ENCODE results near the gene TMCO4.

The TMCO4 gene

DNA sequence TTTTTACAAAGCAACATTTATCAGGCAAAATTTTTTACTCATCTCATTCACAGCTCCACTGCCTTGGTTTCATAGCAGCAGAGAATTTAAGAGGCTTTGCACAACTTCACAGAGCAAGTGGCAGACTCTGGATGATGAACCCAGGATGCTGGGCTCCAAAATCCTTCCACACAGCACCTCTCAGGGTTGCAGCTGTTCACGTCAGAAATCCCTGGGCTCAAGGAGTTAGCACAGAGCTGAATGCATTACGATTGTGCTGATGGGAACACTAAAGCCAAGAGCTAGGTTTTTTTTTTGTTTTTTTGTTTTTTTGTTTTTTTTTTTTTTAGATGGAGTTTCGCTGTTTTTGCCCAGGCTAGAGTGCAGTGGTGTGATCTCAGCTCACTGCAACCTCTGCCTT, 137.4 kb downstream of the TMCO4 start:
- FAIRE-seq (no peak), DNase-seq (ENCODE audit: insufficient read length, low spot score) (no peak)
- TF ChIP-seq, protein P1, sequence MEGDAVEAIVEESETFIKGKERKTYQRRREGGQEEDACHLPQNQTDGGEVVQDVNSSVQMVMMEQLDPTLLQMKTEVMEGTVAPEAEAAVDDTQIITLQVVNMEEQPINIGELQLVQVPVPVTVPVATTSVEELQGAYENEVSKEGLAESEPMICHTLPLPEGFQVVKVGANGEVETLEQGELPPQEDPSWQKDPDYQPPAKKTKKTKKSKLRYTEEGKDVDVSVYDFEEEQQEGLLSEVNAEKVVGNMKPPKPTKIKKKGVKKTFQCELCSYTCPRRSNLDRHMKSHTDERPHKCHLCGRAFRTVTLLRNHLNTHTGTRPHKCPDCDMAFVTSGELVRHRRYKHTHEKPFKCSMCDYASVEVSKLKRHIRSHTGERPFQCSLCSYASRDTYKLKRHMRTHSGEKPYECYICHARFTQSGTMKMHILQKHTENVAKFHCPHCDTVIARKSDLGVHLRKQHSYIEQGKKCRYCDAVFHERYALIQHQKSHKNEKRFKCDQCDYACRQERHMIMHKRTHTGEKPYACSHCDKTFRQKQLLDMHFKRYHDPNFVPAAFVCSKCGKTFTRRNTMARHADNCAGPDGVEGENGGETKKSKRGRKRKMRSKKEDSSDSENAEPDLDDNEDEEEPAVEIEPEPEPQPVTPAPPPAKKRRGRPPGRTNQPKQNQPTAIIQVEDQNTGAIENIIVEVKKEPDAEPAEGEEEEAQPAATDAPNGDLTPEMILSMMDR (IDR thresholded peaks at IDR 0.05; ENCODE audit: insufficient read depth, missing control alignments), result no peak

DNA sequence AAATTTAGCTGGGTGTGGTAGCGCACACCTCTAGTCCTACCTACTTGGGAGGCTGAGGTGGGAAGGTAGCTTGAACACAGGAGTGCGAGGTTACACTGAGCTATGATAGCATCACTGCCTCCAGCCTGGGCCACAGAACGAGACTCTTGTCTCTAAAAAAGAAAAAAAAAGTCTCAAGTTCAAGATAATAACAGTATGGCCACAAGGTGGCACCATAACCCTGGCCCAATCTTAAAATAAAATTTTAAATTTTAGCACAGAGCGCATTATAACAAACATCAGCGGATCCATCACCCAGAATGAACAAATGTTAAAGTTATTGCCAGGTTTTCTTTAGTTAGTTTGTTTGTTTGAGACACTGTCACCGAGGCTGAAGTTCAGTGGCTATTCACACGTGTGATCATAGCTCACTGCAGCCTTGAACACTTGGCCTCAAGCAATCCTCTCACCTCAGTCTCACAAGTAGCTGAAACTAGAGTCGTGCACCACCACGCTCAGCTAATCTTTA, 137.9 kb downstream of the TMCO4 start:
- DNase-seq (ENCODE audit: insufficient read length, low spot score) (no peak), FAIRE-seq (no peak)
- TF ChIP-seq, protein P1 (IDR thresholded peaks at IDR 0.05; ENCODE audit: insufficient read depth, missing control alignments), result peak; percentile 65

DNA sequence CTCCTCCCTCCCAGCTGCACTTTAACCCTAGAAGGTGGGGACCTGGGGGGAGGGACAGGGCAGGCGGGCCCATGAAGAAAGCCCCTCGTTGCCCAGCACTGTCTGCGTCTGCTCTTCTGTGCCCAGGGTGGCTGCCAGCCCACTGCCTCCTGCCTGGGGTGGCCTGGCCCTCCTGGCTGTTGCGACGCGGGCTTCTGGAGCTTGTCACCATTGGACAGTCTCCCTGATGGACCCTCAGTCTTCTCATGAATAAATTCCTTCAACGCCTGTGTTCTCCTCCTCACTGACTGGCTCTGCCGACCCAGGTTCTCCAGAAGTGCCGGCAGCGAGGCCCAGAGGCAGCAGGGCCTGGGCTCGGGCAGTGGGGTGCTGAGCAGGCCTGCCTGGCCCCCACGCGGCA, 141.5 kb downstream of the TMCO4 start:
- no peak for DNase-seq (ENCODE audit: insufficient read length, low spot score)
- TF ChIP-seq, protein P1 (IDR thresholded peaks at IDR 0.05; ENCODE audit: insufficient read depth, missing control alignments), result no peak
- no peak for FAIRE-seq

DNA sequence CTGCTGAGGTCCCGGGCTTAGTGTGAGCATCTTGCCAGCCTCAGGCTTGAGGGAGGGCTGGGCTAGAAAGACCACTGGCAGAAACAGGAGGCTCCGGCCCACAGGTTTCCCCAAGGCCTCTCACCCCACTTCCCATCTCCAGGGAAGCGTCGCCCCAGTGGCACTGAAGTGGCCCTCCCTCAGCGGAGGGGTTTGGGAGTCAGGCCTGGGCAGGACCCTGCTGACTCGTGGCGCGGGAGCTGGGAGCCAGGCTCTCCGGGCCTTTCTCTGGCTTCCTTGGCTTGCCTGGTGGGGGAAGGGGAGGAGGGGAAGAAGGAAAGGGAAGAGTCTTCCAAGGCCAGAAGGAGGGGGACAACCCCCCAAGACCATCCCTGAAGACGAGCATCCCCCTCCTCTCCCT, 142.2 kb downstream of the TMCO4 start:
- FAIRE-seq (no peak), DNase-seq (ENCODE audit: insufficient read length, low spot score) (no peak)
- TF ChIP-seq, protein P1 (IDR thresholded peaks at IDR 0.05; ENCODE audit: insufficient read depth, missing control alignments), result no peak

DNA sequence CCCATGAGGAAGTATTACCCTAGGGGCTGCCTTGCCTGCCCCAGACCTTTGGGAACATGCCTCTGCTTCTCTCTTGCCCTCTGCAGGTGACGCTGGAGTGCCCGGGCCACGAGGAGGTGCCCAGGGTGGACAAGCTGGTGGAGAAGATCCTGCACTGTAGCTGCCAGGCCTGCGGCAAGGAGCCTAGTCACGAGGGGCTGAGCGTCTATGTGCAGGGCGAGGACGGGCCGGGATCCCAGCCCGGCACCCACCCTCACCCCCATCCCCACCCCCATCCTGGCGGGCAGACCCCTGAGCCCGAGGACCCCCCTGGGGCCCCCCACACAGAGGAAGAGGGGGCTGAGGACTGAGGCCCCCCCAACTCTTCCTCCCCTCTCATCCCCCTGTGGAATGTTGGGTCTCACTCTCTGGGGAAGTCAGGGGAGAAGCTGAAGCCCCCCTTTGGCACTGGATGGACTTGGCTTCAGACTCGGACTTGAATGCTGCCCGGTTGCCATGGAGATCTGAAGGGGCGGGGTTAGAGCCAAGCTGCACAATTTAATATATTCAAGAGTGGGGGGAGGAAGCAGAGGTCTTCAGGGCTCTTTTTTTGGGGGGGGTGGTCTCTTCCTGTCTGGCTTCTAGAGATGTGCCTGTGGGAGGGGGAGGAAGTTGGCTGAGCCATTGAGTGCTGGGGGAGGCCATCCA, 142.8 kb downstream of the TMCO4 start:
- FAIRE-seq, result no peak
- TF ChIP-seq, protein P1 (IDR thresholded peaks at IDR 0.05; ENCODE audit: insufficient read depth, missing control alignments), result no peak
- no peak for DNase-seq (ENCODE audit: insufficient read length, low spot score)

DNA sequence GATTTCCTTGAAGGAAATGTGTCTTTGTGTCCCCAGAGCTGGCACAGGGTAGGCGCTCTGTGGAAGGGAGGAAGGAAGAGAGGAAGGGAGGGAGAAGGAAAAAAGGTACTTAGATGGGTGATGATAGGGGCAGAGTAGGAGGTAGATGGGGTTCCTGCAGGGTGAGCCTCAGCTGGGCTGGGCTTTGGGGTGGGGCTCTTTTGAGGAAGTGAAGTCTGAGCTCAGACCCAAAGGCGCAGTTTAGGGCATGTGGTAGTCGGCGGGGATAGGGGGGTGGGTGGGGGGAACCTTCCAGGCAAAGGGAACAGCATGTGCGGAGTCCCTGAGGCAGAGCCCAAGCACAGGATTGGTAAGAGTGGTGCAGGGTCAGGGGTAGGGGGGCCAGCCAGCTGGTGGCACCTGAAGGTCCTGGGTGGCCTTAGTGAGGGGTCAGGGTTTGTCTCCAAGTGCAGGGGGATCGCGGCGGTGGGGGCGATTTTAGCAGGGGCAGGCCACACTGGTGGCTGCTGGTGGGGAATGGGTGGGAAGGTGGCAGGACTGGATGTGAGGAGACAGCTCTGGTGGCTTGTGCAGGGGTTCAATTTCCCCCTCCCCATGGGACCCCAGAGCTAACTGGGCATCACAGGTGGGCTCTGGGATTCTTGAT, 143.5 kb downstream of the TMCO4 start:
- no peak for DNase-seq (ENCODE audit: insufficient read length, low spot score)
- TF ChIP-seq, protein P1 (IDR thresholded peaks at IDR 0.05; ENCODE audit: insufficient read depth, missing control alignments), result no peak
- no peak for FAIRE-seq

DNA sequence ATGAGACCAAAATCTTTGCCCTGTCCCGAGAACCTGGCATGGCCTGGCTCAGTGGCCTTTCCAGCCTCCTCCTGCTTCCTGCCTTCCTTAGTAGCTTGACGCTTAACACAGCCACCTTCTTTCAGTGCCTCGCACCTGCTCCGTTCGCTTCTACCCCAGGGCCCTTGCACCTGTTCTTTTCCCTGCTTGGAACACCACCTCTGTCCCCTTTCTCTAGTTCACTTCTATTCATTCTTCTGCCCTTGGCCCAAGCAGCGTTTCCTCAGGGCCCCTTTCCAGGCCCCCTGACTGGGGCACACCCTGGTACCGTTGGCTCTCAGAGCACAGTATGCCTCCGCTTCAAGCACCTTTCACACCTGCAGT, 144.0 kb downstream of the TMCO4 start:
- DNase-seq (ENCODE audit: insufficient read length, low spot score) (no peak), FAIRE-seq (no peak)
- TF ChIP-seq, protein P1 (IDR thresholded peaks at IDR 0.05; ENCODE audit: insufficient read depth, missing control alignments), result no peak

All from D721Med (cell line).